GM19193 (cell line): ENCODE data around the gene PDE3A.

ENCODE experiments used
- POLR2A ChIP-seq: IDR thresholded peaks from 4 replicates; pipeline ENCODE4 v1.6.1; 2011; ENCODE audit not compliant: insufficient read depth, insufficient read length; ENCODE audit errors: extremely low read depth

Gene PDE3A

GRCh38 chr12:20486233-20486632 is 117.9 kb downstream of the PDE3A start:
- TF ChIP-seq POLR2A, result no peak

GRCh38 chr12:20487519-20487918 is 119.2 kb downstream of the PDE3A start:
- TF ChIP-seq POLR2A, result no peak

GRCh38 chr12:20489645-20490044 is 121.3 kb downstream of the PDE3A start:
- no peak for TF ChIP-seq POLR2A

- TF ChIP-seq POLR2A, result no peak
These were observed 121.9 kb downstream of the PDE3A start for GRCh38 chr12:20490213-20490612.

- TF ChIP-seq POLR2A, result no peak
These were observed 123.0 kb downstream of the PDE3A start for GRCh38 chr12:20491290-20491689.

GRCh38 chr12:20492251-20492760 is 124.0 kb downstream of the PDE3A start:
- TF ChIP-seq POLR2A, result no peak

- TF ChIP-seq POLR2A, result no peak
These were observed 125.6 kb downstream of the PDE3A start for GRCh38 chr12:20493934-20494333.

GRCh38 chr12:20494851-20495250 is 126.5 kb downstream of the PDE3A start:
- no peak for TF ChIP-seq POLR2A

- TF ChIP-seq POLR2A, result no peak
These were observed 127.7 kb downstream of the PDE3A start for GRCh38 chr12:20495997-20496396.

- no peak for TF ChIP-seq POLR2A
These were observed 129.4 kb downstream of the PDE3A start for GRCh38 chr12:20497707-20498106.

GRCh38 chr12:20501958-20502357 is 133.6 kb downstream of the PDE3A start:
- TF ChIP-seq POLR2A, result no peak

- TF ChIP-seq POLR2A, result no peak
These were observed 135.5 kb downstream of the PDE3A start for GRCh38 chr12:20503858-20504257.

- no peak for TF ChIP-seq POLR2A
These were observed 136.7 kb downstream of the PDE3A start for GRCh38 chr12:20505056-20505455.

GRCh38 chr12:20507056-20507455 is 138.7 kb downstream of the PDE3A start:
- TF ChIP-seq POLR2A, result no peak

- TF ChIP-seq POLR2A, result no peak
These were observed 139.4 kb downstream of the PDE3A start for GRCh38 chr12:20507711-20508110.

GRCh38 chr12:20508359-20508758 is 140.0 kb downstream of the PDE3A start:
- TF ChIP-seq POLR2A, result no peak

- TF ChIP-seq POLR2A, result no peak
These were observed 140.6 kb downstream of the PDE3A start for GRCh38 chr12:20508962-20509361.
